Measurements from ENCODE around the gene SLC37A1. TPM values are rescaled to one million over a fixed set of nuclear protein-coding genes. Genes with fewer than 3 reads are reported as not detected.

Gene SLC37A1
- total and polyA plus RNA-seq, 2 of the 13 experiments (the other 11 are each of a cell fraction or from before 2014, with no cell fraction given), result 0.22 to 0.40 TPM

GRCh38 chr21:42595283-42596187, 81.9 kb downstream of the SLC37A1 start (continued):
- TF ChIP-seq ZNF83 (CRISPR knock-in tag; IDR thresholded peaks at IDR 0.05; ENCODE audit: borderline replicate concordance), result no peak
- TF ChIP-seq ATF4 (CRISPR knock-in tag; IDR thresholded peaks at IDR 0.05), result no peak
- TF ChIP-seq ZNF235 (CRISPR knock-in tag; IDR thresholded peaks at IDR 0.05; ENCODE audit: borderline replicate concordance), result no peak
- TF ChIP-seq HIC2 (CRISPR knock-in tag; IDR thresholded peaks at IDR 0.05; ENCODE audit: low read depth), result no peak
- TF ChIP-seq ZNF781 (CRISPR knock-in tag; IDR thresholded peaks at IDR 0.05; ENCODE audit: borderline replicate concordance, not compliant biosample characterization), result no peak
- no peak for TF ChIP-seq SNAPC4 (CRISPR knock-in tag; IDR thresholded peaks at IDR 0.05)
- TF ChIP-seq SMAD1 (CRISPR knock-in tag; IDR thresholded peaks at IDR 0.05; ENCODE audit: borderline replicate concordance, low read depth), result no peak
- no peak for TF ChIP-seq RORA (CRISPR knock-in tag; IDR thresholded peaks at IDR 0.05)

All from HepG2 (cell line).